ENCODE measurements around the gene TIMM10.

The TIMM10 gene

GRCh38 chr11:57481915-57482781 lies 48.4 kb downstream of the TIMM10 start:
- DNase-seq: no peak

- no peak for DNase-seq
Observed at GRCh38 chr11:57481315-57481714, 49.2 kb downstream of the TIMM10 start.

DNA sequence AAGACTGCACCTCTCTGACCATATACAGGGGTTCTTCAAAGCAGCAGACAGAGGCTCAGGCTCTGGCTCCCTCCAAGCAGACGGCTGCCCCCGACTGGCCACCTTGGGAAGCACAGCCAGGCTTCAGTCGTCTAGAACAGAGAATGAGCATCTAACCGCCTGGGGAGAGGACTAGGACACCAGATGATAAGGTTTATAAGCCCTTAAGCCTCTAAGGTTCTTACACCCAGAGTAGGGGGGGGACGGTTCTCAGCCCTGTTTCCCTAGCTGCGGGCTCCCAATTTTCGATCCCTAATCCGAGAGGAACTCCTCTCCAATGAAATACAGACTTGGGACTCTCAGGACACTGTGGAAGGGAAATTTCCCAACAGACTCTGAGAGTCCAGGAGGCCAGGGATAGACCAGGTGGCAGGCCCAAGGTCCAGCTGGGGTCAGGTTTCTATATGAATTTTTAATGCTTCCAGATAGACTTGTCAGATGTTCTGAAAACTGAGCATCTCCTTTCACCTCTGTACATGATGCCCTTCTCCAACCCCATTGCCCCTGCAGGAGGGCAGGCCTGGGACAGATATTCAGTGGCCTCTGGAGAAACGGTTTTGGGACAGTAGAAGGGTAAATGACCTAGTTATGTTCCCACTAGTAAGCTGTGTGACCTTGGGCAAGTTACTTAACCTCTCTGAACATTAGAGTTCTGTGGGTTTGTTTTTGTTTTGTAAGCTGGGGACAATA lies 50.0 kb downstream of the TIMM10 start:
- peak; percentile 23 for DNase-seq

- no peak for DNase-seq
Observed at GRCh38 chr11:57479911-57480310, 50.6 kb downstream of the TIMM10 start.

DNA sequence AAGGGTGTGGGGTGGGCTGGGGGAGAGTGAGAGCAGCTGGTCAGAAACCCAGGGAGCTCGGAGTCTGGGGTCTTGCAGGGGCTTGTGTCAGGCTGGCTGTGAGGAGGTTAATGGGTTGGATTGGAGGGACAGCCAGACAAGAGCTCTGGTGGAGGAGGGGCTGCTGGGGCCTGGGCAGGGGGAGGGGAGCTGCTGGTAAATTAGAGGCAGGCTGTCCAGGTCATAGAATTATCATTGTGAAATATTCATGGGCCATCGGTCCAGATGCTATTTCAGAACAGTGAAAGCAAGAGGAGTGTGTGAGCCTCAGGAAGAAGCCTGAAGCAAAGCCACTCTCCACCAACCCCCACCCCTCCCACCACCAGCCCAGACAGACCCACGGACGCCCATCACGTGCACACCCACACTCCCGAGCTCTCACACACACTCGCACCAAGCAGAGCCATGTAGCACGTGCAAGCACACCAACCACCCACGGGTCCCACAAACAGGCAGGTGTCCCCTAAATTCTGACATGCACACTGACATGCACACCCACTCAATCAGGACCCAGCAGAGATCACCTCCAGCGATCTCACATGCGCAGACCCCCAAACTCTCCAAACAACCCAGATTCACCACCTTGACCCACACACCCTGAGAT lies 51.4 kb downstream of the TIMM10 start:
- DNase-seq: no peak
